H1 (cell line): ENCODE data around the gene RAB10. TPM values are rescaled to one million over a fixed set of nuclear protein-coding genes. Genes with fewer than 3 reads are reported as not detected.

Experiments used
- CTCF ChIA-PET: fragments of 300-600 bp; sonication (Branson Sonifier 250); formaldehyde crosslinking; loops from one replicate; lab custom pipeline; 2021; ENCODE audit not compliant: partially characterized antibody; lab: Charles Lee
- POLR2A ChIA-PET: fragments of 300-600 bp; sonication (Branson Sonifier 250); formaldehyde crosslinking; loops from one replicate; lab custom pipeline; 2021; ENCODE audit warnings: inconsistent platforms; ENCODE audit not compliant: partially characterized antibody; lab: Charles Lee
- DNase-seq, 2 experiments: peaks; one replicate each; pipeline versions ENCODE4 v3.0.0 to v3.0.0-alpha.2; 2010 to 2022; ENCODE audit warnings: low spot score in 2 of 2, low read depth in 1 of 2, mixed read lengths in 1 of 2
- FAIRE-seq: peaks from 2 replicates; lab custom pipeline; 2011; peaks lifted over from hg19 to GRCh38; lab: Jason Lieb, UNC
- H2AFZ ChIP-seq: 2 replicates; pipeline ENCODE4 v1.8.1; 2012; ENCODE audit warnings: low read length, inconsistent platforms
- H2AK5ac ChIP-seq: 2 replicates; pipeline ENCODE4 v1.6.1; 2013; ENCODE audit warnings: low read depth, low read length
- H2BK120ac ChIP-seq: replicated peaks from 2 replicates; pipeline ENCODE3; 2013; ENCODE audit warnings: low read depth, low read length, inconsistent platforms
- H2BK12ac ChIP-seq: 2 replicates; pipeline ENCODE4 v1.6.1; 2013; ENCODE audit warnings: low read depth, low read length
- H2BK15ac ChIP-seq: 2 replicates; pipeline ENCODE4 v1.6.1; 2013; ENCODE audit warnings: low read length
- H2BK20ac ChIP-seq: 2 replicates; pipeline ENCODE4 v1.6.1; 2013; ENCODE audit warnings: low read length
- H2BK5ac ChIP-seq: 2 replicates; pipeline ENCODE4 v1.6.1; 2013; ENCODE audit warnings: low read depth, low read length
- H3K14ac ChIP-seq: 2 replicates; pipeline ENCODE4 v1.6.1; 2013; ENCODE audit warnings: inconsistent platforms; ENCODE audit not compliant: insufficient read length
- H3K18ac ChIP-seq: 2 replicates; pipeline ENCODE4 v1.6.1; 2013; ENCODE audit warnings: low read length; ENCODE audit errors: extremely low read depth
- H3K23ac ChIP-seq: 2 replicates; pipeline ENCODE4 v1.6.1; 2013; ENCODE audit warnings: inconsistent platforms; ENCODE audit not compliant: insufficient read length
- H3K23me2 ChIP-seq: 2 replicates; pipeline ENCODE4 v1.6.1; 2013; ENCODE audit warnings: low read depth, low read length
- H3K27ac ChIP-seq: 2 replicates; pipeline ENCODE4 v1.6.1; 2011; ENCODE audit warnings: low read depth, low read length, inconsistent platforms
- H3K27me3 ChIP-seq, 4 experiments: replicated peaks in 1 of 4; 1 replicate in 1 of 4; 2 replicates in 3 of 4; pipeline versions ENCODE4 v1.6.1 to v1.8.1; 2011 to 2013; ENCODE audit warnings: low read length in 3 of 4, mild to moderate bottlenecking in 3 of 4, inconsistent platforms in 2 of 4, mixed read lengths in 2 of 4, moderate library complexity in 1 of 4; ENCODE audit not compliant: control insufficient read depth in 3 of 4, insufficient read depth in 3 of 4; ENCODE audit errors: extremely low read depth in 1 of 4
- H3K36me3 ChIP-seq, 4 experiments: 2 replicates each; pipeline versions ENCODE4 v1.6.1 to v1.8.1; 2011 to 2013; ENCODE audit warnings: mild to moderate bottlenecking in 4 of 4, low read length in 3 of 4, moderate library complexity in 2 of 4, control low read depth in 1 of 4, inconsistent platforms in 1 of 4; ENCODE audit not compliant: insufficient read depth in 4 of 4, control insufficient read depth in 2 of 4
- H3K4ac ChIP-seq: replicated peaks from 2 replicates; pipeline ENCODE3; 2013; ENCODE audit warnings: low read length, low read depth, mixed read lengths, inconsistent platforms; ENCODE audit not compliant: insufficient read length
- H3K4me1 ChIP-seq, 4 experiments: replicated peaks in 1 of 4; 1 replicate in 1 of 4; 2 replicates in 3 of 4; pipeline versions ENCODE4 v1.6.1 to v1.8.1; 2011 to 2013; ENCODE audit warnings: low read length in 3 of 4, inconsistent platforms in 2 of 4, mixed read lengths in 1 of 4; ENCODE audit not compliant: insufficient read depth in 4 of 4, control insufficient read depth in 3 of 4
- H3K4me2 ChIP-seq, 2 experiments: 2 replicates each; pipeline versions ENCODE4 v1.6.1 to v1.8.1; 2011 to 2013; ENCODE audit warnings: low read depth in 2 of 2, low read length in 2 of 2, control low read depth in 1 of 2, inconsistent platforms in 1 of 2, mild to moderate bottlenecking in 1 of 2; ENCODE audit not compliant: insufficient read depth in 1 of 2
- H3K4me3 ChIP-seq, 4 experiments: fragments of 200-600, 300-600 bp in 1 of 4; sonication (generic), shearing (Covaris generic), sonication (Bioruptor Twin) in 1 of 4; 2 replicates each; pipeline versions ENCODE4 v1.5.1 to v1.8.1; 2011 to 2016; ENCODE audit warnings: low read length in 4 of 4, low read depth in 3 of 4, control low read depth in 2 of 4, inconsistent platforms in 2 of 4, mild to moderate bottlenecking in 2 of 4, mixed read lengths in 1 of 4, moderate library complexity in 1 of 4; ENCODE audit not compliant: insufficient read depth in 2 of 4; ENCODE audit errors: extremely low read depth in 1 of 4
- H3K56ac ChIP-seq: replicated peaks from 2 replicates; pipeline ENCODE3; 2013; ENCODE audit warnings: low read depth, mild to moderate bottlenecking, mixed read lengths, low read length, inconsistent platforms; ENCODE audit not compliant: insufficient read length
- H3K79me1 ChIP-seq: 2 replicates; pipeline ENCODE4 v1.6.1; 2013; ENCODE audit warnings: low read depth, low read length, control low read depth
- H3K79me2 ChIP-seq, 2 experiments: 2 replicates each; pipeline versions ENCODE4 v1.6.1 to v1.8.1; 2012 to 2013; ENCODE audit warnings: low read length in 2 of 2, mild to moderate bottlenecking in 2 of 2, inconsistent platforms in 1 of 2; ENCODE audit not compliant: insufficient read depth in 2 of 2, control insufficient read depth in 1 of 2
- H3K9ac ChIP-seq, 4 experiments: replicated peaks in 1 of 4; 1 replicate in 1 of 4; 2 replicates in 3 of 4; pipeline versions ENCODE4 v1.6.1 to v1.8.1; 2011 to 2013; ENCODE audit warnings: low read depth in 3 of 4, low read length in 3 of 4, control low read depth in 2 of 4, mild to moderate bottlenecking in 2 of 4, moderate library complexity in 2 of 4, inconsistent platforms in 1 of 4; ENCODE audit errors: extremely low read depth in 1 of 4
- H3K9me3 ChIP-seq, 2 experiments: 2 replicates each; pipeline versions ENCODE4 v1.6.1 to v1.8.1; 2012 to 2013; ENCODE audit warnings: mild to moderate bottlenecking in 2 of 2, moderate library complexity in 2 of 2, control low read depth in 1 of 2, inconsistent platforms in 1 of 2, low read depth in 1 of 2, low read length in 1 of 2, mixed read lengths in 1 of 2; ENCODE audit not compliant: insufficient read depth in 2 of 2
- H4K20me1 ChIP-seq, 2 experiments: replicated peaks in 1 of 2; 2 replicates each; pipeline versions ENCODE3 to v1.8.1; 2011 to 2013; ENCODE audit warnings: inconsistent platforms in 2 of 2, low read length in 2 of 2, mild to moderate bottlenecking in 1 of 2; ENCODE audit not compliant: insufficient read depth in 2 of 2, control insufficient read depth in 1 of 2
- H4K5ac ChIP-seq: 2 replicates; pipeline ENCODE4 v1.6.1; 2013; ENCODE audit warnings: low read length, low read depth, mixed read lengths, inconsistent platforms; ENCODE audit not compliant: insufficient read length
- H4K8ac ChIP-seq: 2 replicates; pipeline ENCODE4 v1.8.0; 2013; ENCODE audit warnings: mild to moderate bottlenecking, moderate library complexity, low read length, inconsistent platforms; ENCODE audit not compliant: insufficient read depth; ENCODE audit errors: extremely low read depth
- H4K91ac ChIP-seq: replicated peaks from 2 replicates; pipeline ENCODE3; 2013; ENCODE audit warnings: low read length, mixed read lengths, inconsistent platforms; ENCODE audit not compliant: insufficient read length
- ASH2L ChIP-seq: fragments of 200-600, 300-600 bp; sonication (generic); IDR thresholded peaks from one replicate; pipeline ENCODE4 v1.7.1; 2017; ENCODE audit warnings: low read length
- BRCA1 ChIP-seq: IDR thresholded peaks from 2 replicates; pipeline ENCODE4 v1.6.1; 2012; ENCODE audit warnings: low read depth, low read length, improper control_type of control experiment
- CBX8 ChIP-seq: fragments of 300-800, 300-1000 bp; sonication (generic); IDR thresholded peaks from 2 replicates; pipeline ENCODE4 v1.7.1; 2016; ENCODE audit warnings: low read depth, low read length, borderline replicate concordance
- GTF2F1 ChIP-seq: IDR thresholded peaks from 2 replicates; pipeline ENCODE4 v1.6.1; 2012; ENCODE audit warnings: low read depth, low read length, improper control_type of control experiment, borderline replicate concordance
- HDAC2 ChIP-seq, 2 experiments: fragments of 300-600 bp in 1 of 2; sonication (generic) in 1 of 2; IDR thresholded peaks; 2 replicates each; pipeline ENCODE4 v1.6.1; 2011 to 2012; ENCODE audit warnings: low read depth in 2 of 2, low read length in 2 of 2, mild to moderate bottlenecking in 2 of 2, moderate library complexity in 2 of 2, borderline replicate concordance in 1 of 2, inconsistent platforms in 1 of 2
- HDAC6 ChIP-seq: IDR thresholded peaks from one replicate; pipeline ENCODE4 v1.7.1; 2012; ENCODE audit warnings: low read depth, mild to moderate bottlenecking, inconsistent platforms, low read length, moderate library complexity
- NANOG ChIP-seq: IDR thresholded peaks from 2 replicates; pipeline ENCODE4 v1.6.1; 2011; ENCODE audit warnings: low read length, low read depth, mild to moderate bottlenecking, inconsistent platforms; ENCODE audit not compliant: insufficient read depth, poor library complexity, severe bottlenecking
- RBBP5 ChIP-seq: IDR thresholded peaks from 2 replicates; pipeline ENCODE4 v1.7.1; 2012; ENCODE audit warnings: low read depth, mild to moderate bottlenecking, inconsistent platforms, low read length, moderate library complexity, borderline replicate concordance
- USF2 ChIP-seq: IDR thresholded peaks from 2 replicates; pipeline ENCODE4 v1.6.1; 2011; ENCODE audit warnings: low read length, improper control_type of control experiment
- WGBS, 2 experiments: shearing (Covaris generic) in 1 of 2; methylation state at CpG; one replicate each; pipeline versions ENCODE4 v1.1.6 to v1.1.7; 2013 to 2015; ENCODE audit warnings: low lambda C conversion rate in 2 of 2, mixed read lengths in 2 of 2, inconsistent platforms in 1 of 2, low coverage in 1 of 2, missing lambda C conversion rate in 1 of 2; ENCODE audit not compliant: insufficient replicate concordance in 2 of 2, insufficient coverage in 1 of 2, insufficient read length in 1 of 2; ENCODE audit errors: extremely low coverage in 1 of 2, missing lambda C conversion rate in 1 of 2; 5-methylcytosine and 5-hydroxymethylcytosine counted together
- polyA plus RNA-seq, 7 experiments: library from polyadenylated mRNA; depleted of rRNA in 3 of 7; stranded (reverse) in 5 of 7; unstranded in 2 of 7; fragments of >200 nt in 5 of 7; fragments of 200-250 nt in 2 of 7; gene quantifications; 1 replicate in 5 of 7; 2 replicates in 1 of 7; 4 replicates in 1 of 7; pipeline versions ENCODE4 v1.2.1 to v1.2.3, GENCODE V29; 2011 to 2013; ENCODE audit warnings: missing spikeins in 2 of 7, mixed read lengths in 2 of 7
- total RNA-seq: library from RNA; stranded (reverse); fragmentation: NEBNext Ultra II Directional; extraction: Animal tissue kit (Norgen Biotek cat#: 25700); gene quantifications from 2 replicates; pipeline ENCODE4 v1.2.1, GENCODE V29; 2021

The RAB10 gene
- total and polyA plus RNA-seq, 2 of the 8 experiments (the other 6 are each of a cell fraction or from before 2014, with no cell fraction given): 42.6 to 136 TPM

DNA sequence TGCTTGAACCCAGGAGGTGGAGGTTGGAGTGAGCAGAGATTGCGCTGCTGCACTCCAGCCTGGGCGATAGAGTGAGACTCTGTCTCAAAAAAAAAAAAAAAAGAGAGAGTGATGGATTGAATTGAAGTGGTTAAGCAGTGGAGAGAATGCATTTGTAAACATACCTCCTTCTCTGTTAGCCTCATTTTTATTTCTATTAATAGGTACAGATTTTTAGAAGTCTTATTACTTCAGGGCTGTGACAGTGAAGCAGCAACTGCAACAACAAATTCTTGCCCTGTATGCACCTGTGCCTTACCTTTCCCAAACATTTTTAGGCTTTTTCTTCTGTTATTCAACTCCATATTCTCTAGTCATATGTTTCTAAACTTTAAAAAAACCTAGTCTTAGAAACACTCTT lies 55.5 kb downstream of the RAB10 start:
- H3K4me1 ChIP-seq: no peaks in the 10 kb centered on the region; a peak in 1 of 7 replicates
- no peak for DNase-seq
- H3K36me3 ChIP-seq: peaks cover 0 to 4% (median 0%) of the 10 kb centered on the region in 4 experiments; a peak in 1 of 8 replicates
- no peak overlapping the region for H2AFZ ChIP-seq
- peaks cover 2% of the 10 kb centered on the region; the same call in 1 of the 2 replicates for H3K23me2 ChIP-seq
- peaks cover 4% of the 10 kb centered on the region; the same call in 1 of the 2 replicates for H3K79me1 ChIP-seq
- H3K9me3 ChIP-seq: no peaks in the 10 kb centered on the region
- peaks cover 2 to 3% of the 10 kb centered on the region in 2 experiments for H4K20me1 ChIP-seq
- H2BK12ac ChIP-seq: no peak overlapping the region
- CTCF ChIA-PET: interaction anchor here (0.7 to 7.5 kb wide), 6 partner anchors 10 to 96 kb away, joined by 3 to 92 read pairs (median 14); no protein-coding TSS in a partner anchor
- POLR2A ChIA-PET: interaction anchor here (1.0 kb wide), 1 partner anchor 11 kb away, joined by 3 read pairs; no protein-coding TSS in a partner anchor
- no peak overlapping the region for H3K27ac ChIP-seq
- no peak overlapping the region for H2BK120ac ChIP-seq
- no peaks in the 10 kb centered on the region for H3K27me3 ChIP-seq
- no peak overlapping the region for H3K56ac ChIP-seq
- H3K4me3 ChIP-seq: no peak overlapping the region
- H4K8ac ChIP-seq: no peak overlapping the region
- no peak overlapping the region for H3K4ac ChIP-seq
- H2BK5ac ChIP-seq: no peak overlapping the region
- no peak overlapping the region for H2BK15ac ChIP-seq
- H3K14ac ChIP-seq: no peak overlapping the region
- H3K4me2 ChIP-seq: no peak overlapping the region
- H4K5ac ChIP-seq: no peak overlapping the region
- no peak overlapping the region for H2AK5ac ChIP-seq
- no peak overlapping the region for H3K9ac ChIP-seq
- no peak overlapping the region for H2BK20ac ChIP-seq
- no peak overlapping the region for H4K91ac ChIP-seq
- no peak for FAIRE-seq
- no peak overlapping the region for H3K23ac ChIP-seq
- WGBS, 2 experiments: 100% methylated on average over 1 of the region's 2 CpGs; no CpG with 5 or more reads in 1 of the 2 experiments
- H3K18ac ChIP-seq: no peak overlapping the region
- H3K79me2 ChIP-seq: peaks cover 0 to 76% of the 10 kb centered on the region in 2 experiments
- TF ChIP-seq USF2 (no peak), GTF2F1 (no peak), HDAC2 (IDR thresholded peaks at IDR 0.05; ENCODE audit: borderline replicate concordance in 1 of 2, low read depth in 2 of 2, low read length in 2 of 2) (no peak), BRCA1 (no peak), ASH2L (no peak), CBX8 (no peak), HDAC6 (no peak), RBBP5 (no peak), NANOG (no peak)
